NCI-H1092 treated with DMSO at 0.1 percent for 48 hours (cell line): ENCODE results near the gene TNFSF13B.
"Not testable (repeated sequence)": the region's sequence is repeated elsewhere in the genome, so short reads cannot be mapped to it uniquely, and the experiment has no call there.

ENCODE experiments used
- DNase-seq: peaks from one replicate; lab custom pipeline; 2025; lab: John Stamatoyannopoulos, UW

Gene TNFSF13B

DNA sequence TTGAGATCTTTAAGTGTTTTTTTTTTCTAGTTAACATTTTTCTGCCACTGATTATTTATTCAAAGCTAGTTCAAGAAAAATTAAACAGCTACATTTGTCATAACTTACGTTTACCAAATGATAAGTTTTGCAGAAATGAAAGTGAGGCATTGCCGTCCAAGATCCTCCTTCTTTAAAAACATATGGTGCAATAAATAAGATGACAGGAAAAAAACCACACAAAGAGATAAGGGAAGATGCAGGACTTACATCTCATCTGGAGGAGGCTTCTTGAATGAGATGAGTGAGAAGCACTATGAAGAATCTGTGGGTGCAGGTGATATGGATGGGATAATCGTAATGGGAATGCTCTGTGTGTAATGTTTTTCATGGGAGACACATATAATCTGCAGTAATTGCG, 12.4 kb downstream of the TNFSF13B start:
- DNase-seq: no peak

DNA sequence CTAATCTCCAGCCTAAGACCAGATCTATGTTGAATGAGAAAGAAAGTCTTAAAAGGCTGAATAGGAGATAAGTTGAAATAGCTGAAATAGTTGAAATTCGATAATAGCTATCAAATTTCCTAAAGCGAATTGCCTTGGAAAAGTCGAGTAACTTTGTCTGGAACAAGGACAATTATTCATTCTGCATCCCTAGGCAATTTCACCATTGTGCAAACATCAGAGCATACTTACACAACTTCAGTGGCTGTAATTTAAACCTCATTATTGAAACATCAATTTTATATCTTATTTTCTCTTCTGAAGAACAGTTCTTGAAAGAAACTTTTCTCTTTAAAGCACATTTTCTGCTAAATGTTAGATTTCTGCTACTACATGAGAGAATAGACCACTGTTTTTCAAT, 13.6 kb downstream of the TNFSF13B start:
- no peak for DNase-seq

DNA sequence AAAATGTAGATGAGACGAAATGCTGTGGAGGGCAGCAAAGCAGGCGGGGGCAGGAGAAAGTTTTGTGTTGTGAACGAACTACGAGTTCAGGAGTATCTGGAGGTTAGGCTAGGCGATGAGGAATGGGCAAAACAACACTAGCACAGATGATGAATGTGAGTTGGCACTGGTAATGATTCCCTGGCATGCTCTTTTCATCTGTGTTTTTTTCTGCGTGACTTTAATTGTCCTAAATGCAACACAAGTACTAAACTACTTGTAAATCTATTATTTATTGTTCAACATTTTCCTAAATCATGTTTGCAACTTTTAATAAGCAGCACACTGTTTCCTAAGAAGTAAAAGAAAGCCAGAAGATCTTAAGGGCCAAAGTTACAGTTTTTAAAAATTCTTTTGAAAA, 19.2 kb downstream of the TNFSF13B start:
- DNase-seq: no peak

DNA sequence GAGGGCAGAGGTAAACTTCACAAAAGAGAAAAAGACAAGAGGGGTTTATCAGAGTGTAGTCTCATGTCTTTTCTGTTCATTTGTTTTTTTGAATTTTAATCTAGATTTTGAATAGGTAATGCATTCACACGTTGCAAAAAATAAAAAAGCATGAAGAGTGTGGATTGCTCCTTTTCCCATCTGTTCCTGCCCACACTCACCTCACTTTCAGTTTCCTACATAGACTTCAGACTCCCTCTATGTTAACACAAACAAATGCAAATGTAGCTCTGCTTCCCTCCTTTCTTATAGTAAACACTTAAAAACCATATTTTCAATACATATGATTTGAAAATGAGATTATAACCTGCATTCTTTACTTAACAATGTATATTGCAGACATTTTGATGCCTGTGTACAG, 20.3 kb downstream of the TNFSF13B start:
- DNase-seq: no peak

- no peak for DNase-seq
These were observed 27.6 kb downstream of the TNFSF13B start for GRCh38 chr13:108297114-108297513.

GRCh38 chr13:108302279-108302678, 32.8 kb downstream of the TNFSF13B start:
- DNase-seq: no peak

DNA sequence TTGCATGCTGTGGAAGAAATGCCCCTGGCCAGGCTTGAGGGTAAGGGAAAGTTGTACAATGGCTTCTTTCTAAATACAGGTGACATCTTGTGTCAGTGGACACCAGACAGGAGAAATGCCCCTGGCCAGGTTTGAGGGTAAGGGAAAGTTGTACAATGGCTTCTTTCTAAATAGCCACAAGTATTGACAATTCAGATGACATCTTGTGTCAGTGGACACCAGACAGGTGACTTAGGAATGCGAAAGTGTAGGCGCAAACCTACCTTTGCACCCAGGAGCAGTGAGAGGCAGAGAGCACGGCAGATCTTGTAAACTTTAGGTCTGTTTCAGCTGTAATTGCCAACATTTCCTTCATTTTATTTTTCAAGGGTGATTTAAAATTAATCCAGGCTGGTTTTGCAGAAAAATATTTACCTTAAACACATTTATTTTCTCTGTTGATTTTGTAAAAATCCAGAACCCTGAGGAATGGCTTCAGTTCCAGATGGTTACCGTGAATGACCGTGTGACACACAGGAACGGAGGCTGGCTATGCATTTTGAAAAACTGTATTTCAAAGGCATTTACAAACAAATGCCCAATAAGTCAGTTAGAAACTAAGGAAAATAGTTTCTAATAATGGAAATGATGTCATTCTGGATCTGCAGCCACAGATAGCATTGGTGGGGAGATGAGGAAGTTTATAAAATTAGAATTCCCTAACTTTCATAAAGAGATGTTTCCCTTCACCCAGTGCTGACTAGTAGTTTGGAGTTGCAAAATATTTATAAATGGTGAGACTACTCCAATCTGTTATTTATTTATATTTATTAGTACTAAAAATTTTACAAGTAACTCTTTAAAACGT, 34.9 kb downstream of the TNFSF13B start:
- no peak for DNase-seq

- DNase-seq: no peak
These were observed 36.1 kb downstream of the TNFSF13B start for GRCh38 chr13:108305655-108306054.

DNA sequence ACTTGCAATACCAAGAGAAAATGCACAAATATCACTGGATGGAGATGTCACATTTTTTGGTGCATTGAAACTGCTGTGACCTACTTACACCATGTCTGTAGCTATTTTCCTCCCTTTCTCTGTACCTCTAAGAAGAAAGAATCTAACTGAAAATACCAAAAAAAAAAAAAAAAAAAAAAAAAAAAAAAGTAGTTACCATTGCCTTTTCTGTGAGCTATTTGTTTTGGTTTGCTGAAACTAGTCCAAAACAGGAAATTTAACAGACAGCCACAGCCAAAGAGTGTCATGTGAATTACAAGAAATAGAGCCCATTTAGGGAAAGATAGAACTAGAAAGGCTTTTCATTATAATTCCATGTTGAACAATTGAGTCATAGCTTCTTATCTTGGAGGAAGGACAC, 37.3 kb downstream of the TNFSF13B start:
- DNase-seq: no peak

DNA sequence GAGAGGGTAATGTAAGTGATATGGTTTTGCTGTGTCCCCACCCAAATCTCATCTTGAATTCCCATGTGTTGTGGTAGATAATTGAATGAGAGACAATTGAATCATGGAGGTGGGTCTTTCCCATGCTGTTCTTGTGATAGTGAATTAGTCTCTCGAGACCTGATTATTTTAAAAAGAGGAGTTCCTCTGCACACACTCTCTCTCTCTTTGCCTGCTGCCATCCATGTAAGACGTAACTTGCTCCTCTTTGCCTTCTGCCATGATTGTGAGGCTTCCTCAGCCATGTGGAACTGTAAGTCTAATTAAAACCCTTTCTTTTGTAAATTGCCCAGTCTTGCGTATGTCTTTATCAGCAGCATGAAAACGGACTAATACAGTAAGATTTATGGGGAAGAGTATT, 42.1 kb downstream of the TNFSF13B start:
- not testable (repeated sequence) for DNase-seq

GRCh38 chr13:108313382-108313781, 43.9 kb downstream of the TNFSF13B start:
- no peak for DNase-seq

DNA sequence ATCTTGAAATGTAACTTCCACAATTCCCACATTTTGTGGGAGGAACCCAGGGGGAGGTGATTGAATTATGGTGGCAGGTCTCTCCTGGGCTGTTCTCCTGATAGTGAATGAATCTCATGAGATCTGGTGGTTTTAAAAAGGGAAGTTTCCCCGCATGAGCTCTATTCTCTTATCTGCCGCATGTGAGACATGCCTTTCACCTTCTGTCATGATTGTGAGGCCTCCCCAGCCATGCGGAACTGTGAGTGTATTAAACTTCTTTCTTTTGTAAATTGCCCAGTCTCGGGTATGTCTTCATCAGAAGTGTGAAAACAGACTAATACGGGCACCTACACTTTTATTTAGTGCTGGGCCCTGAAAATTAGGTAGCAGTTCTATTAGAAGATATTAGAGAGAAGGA, 45.8 kb downstream of the TNFSF13B start:
- DNase-seq: no peak

DNA sequence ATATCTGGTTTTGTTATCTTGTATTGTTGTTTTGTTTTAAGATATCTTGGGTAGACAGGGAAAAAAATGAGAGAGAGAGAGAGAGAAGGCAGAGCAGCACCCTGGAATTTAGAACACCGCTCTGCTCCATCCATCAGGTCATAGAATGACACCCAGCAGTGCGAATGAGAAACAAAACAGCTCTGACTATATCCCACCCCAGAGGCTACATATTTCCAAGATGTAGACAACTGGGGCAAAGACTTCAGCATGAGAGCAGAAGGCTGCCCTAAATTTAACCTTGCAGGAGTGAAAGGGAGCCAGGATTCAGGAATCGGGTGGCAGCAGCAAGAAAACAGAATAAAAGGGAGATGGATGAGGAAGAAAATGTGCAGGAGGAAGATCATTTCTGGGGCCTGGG, 46.5 kb downstream of the TNFSF13B start:
- no peak for DNase-seq

DNA sequence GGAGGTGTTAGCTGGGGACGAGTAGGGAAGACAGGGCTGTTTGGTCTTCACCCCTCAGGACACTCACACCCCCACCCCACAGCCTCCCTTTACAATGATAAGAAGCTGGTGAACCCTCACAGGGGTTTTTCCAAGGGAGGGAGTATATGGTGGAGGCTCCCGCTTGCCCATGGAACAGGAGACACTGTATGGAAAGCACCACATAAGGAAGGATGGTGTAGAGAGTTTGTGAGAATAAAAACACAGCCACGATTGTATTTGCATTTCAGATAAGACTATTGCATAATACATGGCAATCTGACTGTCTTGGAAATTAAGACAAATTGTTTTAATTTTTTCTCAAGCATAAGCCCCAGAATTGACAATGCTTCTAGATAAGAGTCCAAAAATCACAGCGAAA, 46.9 kb downstream of the TNFSF13B start:
- DNase-seq: no peak

DNA sequence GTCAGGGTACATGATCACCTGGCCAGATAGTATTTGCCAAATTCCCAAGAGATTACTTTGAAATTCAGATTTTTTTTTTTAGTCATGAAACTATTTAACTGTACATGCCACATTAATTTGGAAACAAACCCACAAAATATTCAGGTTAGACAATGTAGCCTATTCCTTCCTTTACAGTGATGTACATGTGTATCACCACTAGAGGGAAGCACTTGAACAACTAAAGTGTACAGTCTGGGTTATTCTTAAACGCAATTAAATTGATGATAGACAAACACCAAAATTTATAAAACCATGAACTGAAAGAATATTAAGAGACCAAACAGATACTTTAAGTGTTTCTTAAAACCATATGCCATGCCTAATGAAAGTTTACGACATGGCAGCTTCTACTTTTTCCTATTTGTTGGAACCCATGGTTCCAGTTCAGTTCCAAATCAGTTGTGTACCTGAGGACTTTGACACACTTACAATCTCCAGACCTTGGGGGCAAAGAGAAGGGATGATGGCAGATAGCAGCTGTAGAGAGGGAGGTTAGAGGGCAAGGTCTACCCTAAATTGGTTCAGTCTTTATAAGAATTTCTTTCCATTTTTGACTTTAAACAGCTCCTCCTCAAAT, 52.8 kb downstream of the TNFSF13B start:
- DNase-seq: peak; percentile 56

GRCh38 chr13:108323031-108323430, 53.5 kb downstream of the TNFSF13B start:
- no peak for DNase-seq

GRCh38 chr13:108325863-108326262, 56.3 kb downstream of the TNFSF13B start:
- no peak for DNase-seq

DNA sequence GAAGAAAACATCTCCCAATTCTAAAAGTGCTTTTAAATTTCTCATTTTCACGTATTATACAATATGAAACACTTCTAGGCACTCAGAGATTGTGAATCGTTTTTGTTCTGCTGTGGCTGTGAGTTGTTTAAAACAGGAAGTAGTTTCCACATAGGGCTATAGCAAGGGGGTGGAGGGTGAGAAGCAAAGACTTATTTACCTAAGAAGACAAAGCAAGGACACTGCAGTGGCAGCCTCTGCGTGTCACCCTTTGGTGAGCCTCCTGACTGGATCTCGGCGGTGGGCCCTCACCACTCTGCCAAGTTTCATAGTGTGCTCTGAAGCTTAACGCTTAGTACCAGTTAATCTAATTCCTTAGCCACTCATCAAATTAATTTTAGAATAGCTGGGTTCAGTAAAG, 56.8 kb downstream of the TNFSF13B start:
- DNase-seq: no peak

DNA sequence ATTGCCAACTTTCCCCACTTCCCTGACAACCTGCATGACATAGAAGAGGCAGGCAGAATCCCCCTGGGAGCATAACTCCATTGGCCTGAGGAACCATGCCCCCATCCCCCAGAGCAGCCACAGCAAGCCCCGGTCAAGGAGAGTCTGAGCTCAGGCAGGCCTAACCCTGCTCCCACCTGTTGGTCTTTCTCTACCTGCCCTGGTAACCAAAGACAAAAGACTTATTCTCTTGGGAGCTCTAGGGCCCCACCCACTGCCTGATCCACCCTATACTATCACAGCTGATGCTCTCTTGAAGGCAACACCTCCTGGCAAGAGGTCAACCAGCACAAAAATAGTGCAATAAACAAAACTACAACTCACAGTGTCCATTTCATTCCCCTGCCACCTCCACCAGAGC, 59.3 kb downstream of the TNFSF13B start:
- DNase-seq: no peak

GRCh38 chr13:108332791-108333190, 63.3 kb downstream of the TNFSF13B start:
- DNase-seq: no peak

DNA sequence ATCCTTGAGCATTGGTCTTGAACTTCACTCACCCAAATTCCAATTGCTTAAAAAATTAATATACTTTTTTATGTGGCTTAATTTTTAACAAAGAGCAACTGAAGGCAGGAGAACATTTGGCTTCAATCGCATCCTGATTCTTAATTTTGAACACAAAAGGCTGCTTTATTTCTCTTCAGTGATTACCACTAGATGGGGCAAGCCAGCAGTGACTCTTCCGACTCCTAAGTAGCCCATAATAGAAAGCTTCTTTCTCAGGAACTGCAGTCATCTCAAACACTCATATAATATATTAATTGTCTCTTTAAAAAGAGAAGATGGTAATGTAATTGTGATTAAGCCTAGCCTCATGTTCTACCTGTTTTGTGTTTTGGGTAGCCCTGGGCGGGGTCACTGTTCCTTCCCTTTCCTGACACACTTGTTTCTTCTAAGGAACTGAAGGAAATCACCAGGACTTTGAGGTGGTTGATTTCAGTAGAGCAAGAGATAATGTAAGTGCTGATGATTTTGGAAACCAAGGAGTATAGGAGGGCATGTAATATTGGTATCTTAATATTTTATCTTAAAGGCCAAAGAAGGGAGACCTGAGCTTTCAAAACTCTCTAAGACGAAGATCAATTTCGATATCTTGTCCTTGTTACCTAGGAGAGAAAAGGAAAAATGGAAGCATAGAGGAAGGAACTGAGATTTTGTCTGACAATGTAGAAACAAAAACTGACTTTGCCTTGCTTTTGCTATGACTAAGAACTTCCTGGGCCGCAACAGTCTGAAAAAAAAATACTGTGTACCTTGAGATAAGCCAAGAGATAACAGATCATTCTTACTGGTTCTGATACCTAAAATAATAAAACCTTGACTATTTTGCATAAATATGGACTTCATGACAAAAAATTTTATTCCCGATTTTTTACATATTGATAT, 73.1 kb downstream of the TNFSF13B start:
- peak; percentile 22 for DNase-seq

- no peak for DNase-seq
These were observed 75.5 kb downstream of the TNFSF13B start for GRCh38 chr13:108345016-108345415.

DNA sequence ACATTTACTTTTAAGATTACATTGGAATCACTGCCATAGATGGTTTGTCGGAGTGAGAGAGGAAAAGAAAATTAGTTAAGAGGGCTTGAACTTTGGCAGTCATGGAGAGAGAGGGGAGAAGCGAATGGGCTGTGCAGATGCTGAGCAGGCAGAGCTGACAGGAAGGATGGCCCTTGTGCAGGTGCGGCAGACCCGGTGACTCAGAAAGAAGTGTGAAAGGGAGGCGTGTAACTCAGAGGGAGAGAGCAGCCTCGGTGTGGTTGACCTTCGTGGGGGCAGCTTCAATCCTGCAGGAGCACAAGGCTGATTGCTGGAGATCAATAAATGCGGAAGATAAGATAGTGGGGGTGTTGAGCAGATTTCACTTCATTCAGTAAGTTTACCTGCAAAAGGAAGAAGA, 76.9 kb downstream of the TNFSF13B start:
- no peak for DNase-seq
